ENCODE measurements around the gene CNST.

DNA sequence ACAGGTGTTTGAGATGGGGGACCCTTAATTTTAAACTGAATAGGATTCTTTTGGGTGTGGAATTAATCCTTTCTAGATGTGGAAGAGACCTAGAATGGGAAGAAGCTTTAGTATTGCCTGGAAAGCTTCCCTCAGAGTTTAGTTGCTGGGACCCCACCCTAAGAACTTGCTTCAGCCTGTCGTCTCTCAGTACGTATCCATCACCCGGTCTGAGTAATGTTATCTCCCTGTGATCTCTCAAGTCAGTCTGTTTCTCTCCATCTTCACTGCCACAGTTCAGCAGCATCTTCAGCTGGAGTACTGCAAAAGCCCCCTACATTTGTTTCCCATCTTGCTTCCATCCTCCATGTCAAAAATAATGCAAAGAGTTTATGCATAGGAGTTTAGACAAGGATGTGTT lies 28.9 kb downstream of the CNST start:
- no peak for TF ChIP-seq FOXM1 (IDR thresholded peaks at IDR 0.05; ENCODE audit: borderline replicate concordance, low read depth)
- no peak for TF ChIP-seq RAD21 (IDR thresholded peaks at IDR 0.05; ENCODE audit: low read depth)
- TF ChIP-seq TAF1 (IDR thresholded peaks at IDR 0.05; ENCODE audit: low read depth), result no peak
- TF ChIP-seq EP300 (IDR thresholded peaks at IDR 0.05; ENCODE audit: borderline replicate concordance), result no peak
- TF ChIP-seq YY1 (IDR thresholded peaks at IDR 0.05; ENCODE audit: low read depth), result no peak
- TF ChIP-seq CEBPB (IDR thresholded peaks at IDR 0.05), result no peak
- TF ChIP-seq TCF12 (IDR thresholded peaks at IDR 0.05; ENCODE audit: low read depth), result no peak
- TF ChIP-seq CREB1 (IDR thresholded peaks at IDR 0.05; ENCODE audit: low read depth), result no peak
